NCI-H460 (cell line): ENCODE results near the gene RBBP9. TPM values are rescaled to one million over a fixed set of nuclear protein-coding genes. Genes with fewer than 3 reads are reported as not detected.
"Not testable (repeated sequence)": the region's sequence is repeated elsewhere in the genome, so short reads cannot be mapped to it uniquely, and the experiment has no call there.

ENCODE experiments used
- DNase-seq: peaks from one replicate; pipeline ENCODE4 v3.0.0-alpha.2; 2016; ENCODE audit warnings: low read depth; ENCODE audit errors: extremely low read depth
- polyA plus RNA-seq: library from polyadenylated mRNA; depleted of rRNA; stranded (reverse); fragments of >200 nt; gene quantifications from 2 replicates; pipeline ENCODE4 v1.2.3, GENCODE V29; 2014; cell fraction: nucleus; rRNA removed
- total RNA-seq: library from RNA; depleted of rRNA; stranded (reverse); fragments of >200 nt; shearing (Covaris generic); gene quantifications from 2 replicates; pipeline ENCODE4 v1.2.3, GENCODE V29; 2014; rRNA removed

The RBBP9 gene
- total RNA-seq = 22.8 and 24.7 TPM in 2 replicates
- polyA plus RNA-seq = 22.6 and 23.8 TPM in 2 replicates

DNA sequence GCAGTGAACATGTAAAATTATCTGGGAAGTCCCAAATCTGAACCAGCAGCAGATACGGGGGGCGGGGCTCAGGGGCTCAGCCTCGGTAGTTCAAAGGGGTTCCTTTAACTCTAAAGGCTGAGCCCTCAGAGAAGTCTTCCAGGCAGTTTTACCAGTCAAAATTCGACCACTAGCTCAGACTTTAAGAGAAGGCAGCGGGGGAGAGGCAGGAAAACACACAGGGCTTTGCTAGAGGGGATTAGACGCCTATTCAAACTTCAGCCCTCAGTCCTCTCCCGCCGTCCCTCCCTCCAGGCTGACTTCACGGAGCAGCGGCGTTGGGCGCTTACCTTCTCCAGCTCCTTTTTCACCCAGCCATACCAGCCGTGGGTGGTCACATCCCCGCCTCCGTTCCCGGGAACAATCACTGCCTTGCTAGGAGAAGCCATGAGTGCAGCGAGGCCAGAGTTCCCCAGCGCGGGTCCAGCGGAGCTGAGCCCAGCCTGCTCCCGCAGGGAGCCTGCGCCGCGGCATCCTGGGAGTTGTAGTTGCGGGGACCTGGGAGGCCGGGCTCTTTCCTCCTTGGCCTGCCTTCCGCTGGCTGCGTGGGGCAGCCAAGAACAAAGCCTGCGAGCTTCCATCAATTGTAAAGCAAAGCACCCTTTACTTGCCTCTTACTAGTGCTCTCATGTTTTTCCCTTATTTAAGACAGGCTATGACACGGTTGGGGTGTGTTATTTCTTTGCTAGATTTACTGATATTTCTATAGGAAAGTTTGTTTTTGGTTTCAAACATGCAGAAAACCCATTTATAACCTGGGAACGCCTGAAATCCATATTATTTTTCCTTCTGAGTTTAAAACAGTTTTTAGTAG lies at the start of gene RBBP9:
TSS of gene RBBP9 (minus strand) at position 486 of the 853 bp plus-strand sequence. CDS start at position 428, 58 bp downstream.
- peak; percentile 79 for DNase-seq

DNA sequence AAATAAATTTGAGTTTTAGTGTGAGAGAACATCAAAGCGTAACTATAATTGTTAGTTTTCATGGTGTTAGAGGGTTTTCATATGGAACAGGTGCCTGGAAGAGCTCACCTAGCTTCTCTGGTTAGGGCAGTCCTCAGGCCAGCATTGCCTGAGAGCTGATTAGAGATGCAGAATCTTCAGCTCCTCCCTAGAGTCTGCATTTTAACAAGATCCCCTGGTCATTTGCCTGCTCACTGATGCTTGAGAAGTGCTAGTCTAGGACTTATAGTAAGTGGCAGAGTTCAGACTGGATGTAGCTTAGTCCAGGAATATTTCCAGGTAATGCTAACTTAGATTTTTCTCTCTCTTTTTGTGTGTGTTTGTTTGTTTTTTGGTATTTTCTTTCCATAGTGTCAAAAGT lies 48.5 kb upstream of the RBBP9 start:
- DNase-seq = no peak

DNA sequence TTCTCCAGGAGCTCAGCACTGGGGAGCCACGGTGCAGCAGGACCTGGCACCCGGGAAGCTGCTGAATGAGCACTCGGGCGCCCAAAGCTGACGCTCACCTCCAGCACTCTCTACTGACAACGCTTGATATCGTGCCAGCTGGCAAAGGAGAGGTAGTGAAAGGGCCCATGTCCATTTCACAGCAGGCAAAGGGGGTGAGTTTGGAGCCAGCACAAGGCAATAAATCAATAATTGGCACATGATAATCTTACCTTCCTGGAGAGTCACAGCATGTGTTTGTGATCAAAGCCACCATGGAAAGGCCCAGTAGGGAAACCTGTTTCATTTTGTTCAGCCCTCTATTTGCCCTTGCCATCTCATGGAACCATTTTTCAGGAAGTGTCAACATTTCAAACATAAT lies 46.9 kb upstream of the RBBP9 start:
- no peak for DNase-seq

- no peak for DNase-seq
These were observed 46.2 kb upstream of the RBBP9 start for GRCh38 chr20:18543216-18543615.

- no peak for DNase-seq
These were observed 44.7 kb upstream of the RBBP9 start for GRCh38 chr20:18541741-18542140.

GRCh38 chr20:18537651-18538050 lies 40.6 kb upstream of the RBBP9 start:
- DNase-seq = no peak

GRCh38 chr20:18533978-18534644 lies 37.1 kb upstream of the RBBP9 start:
- no peak for DNase-seq

DNA sequence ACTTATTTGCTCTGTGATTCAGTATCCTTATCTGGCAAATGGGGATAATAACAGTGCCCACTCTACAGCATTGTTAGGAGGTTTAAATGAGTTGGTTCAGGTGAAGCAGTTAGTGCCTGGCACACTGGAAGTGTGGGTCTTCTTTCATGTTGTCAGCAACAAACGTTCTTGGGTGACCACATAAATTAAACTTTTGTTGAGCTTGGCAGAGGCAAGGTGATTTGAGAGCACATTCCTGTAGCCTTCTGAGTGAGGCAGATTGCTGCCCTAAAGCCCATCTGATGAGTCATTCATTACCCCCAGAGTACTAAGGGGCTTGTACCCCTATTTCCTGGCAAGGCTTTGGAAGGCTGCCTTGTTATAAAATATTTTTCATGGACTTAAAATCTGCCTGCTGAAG lies 36.5 kb upstream of the RBBP9 start:
- no peak for DNase-seq

DNA sequence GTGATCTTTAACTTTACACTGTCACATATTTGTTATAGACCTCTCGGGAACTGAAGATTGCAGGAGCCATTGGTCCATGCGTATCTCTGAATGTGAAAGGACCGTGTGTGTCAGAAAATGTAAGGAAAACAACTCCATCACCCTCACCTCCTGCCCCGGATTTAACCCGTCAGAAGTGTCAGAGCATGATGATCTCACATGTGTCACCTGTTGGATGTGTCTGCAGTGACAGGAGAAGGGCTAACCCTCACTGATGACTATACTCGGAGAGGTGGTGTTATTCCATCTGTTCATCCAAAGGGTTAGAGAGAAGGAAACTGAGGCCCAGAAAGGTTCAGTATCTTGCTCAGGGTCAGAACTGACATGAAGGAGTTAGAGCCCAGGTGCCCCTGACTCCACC lies 35.6 kb upstream of the RBBP9 start:
- DNase-seq = no peak

- no peak for DNase-seq
These were observed 32.0 kb upstream of the RBBP9 start for GRCh38 chr20:18529041-18529440.

GRCh38 chr20:18527836-18528235 lies 30.8 kb upstream of the RBBP9 start:
- no peak for DNase-seq

DNA sequence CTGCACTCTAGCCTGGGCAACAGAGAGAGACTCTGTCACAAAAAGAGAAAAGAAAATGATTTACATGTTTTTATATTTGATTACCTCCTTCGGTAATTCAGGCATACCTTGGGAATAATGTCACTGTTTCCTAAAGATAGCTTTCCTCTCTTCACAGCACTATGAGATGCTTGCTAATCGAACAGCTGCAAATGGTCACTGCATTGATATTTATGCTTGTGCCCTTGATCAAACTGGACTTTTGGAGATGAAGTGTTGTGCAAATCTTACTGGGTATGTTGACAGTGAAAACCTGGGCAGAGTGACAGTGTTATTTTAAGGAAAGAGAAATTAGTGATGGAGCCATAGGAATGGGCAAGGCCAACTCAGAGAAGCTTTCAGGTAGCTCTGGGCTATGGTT lies 30.3 kb upstream of the RBBP9 start:
- DNase-seq = no peak

GRCh38 chr20:18526761-18527160 lies 29.7 kb upstream of the RBBP9 start:
- not testable (repeated sequence) for DNase-seq

DNA sequence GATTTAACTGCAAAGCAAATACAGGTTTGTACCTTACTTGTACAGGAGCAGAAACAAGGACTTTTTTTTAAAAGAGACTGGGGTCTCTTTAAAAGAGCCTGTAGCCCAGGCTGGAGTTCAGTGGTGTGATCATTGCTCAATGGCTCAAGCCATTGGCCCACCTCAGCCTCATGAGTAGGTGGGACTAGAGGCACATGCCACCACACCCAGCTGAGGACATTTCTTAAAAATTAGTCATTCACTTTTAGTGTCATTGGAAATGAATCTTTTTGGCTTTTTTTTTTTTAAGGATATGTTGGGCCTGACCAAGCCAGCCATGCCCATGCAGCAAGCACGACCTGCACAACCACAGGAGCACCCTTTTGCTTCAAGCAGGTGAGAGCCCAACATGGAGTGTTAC lies 27.6 kb upstream of the RBBP9 start:
- no peak for DNase-seq

DNA sequence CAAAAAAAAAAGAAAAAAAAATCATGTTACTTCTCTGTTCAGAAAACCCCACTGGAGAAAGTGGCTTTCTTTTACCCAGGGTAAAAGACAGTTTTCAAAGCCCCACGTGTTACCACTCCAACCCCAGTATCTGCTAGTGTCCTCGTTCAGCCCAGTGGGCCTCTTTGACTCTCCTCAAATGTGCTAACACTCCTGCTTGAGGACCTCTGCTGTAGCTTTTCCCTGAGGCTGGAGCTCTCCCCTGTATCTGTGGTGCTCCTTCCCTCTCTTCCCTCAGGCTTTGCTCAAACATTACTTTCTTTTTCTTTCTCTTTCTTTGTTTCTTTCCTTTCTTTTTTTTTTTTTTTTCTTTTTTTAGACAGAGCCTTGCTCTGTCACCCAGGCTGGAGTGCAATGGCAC lies 26.0 kb upstream of the RBBP9 start:
- no peak for DNase-seq

GRCh38 chr20:18522066-18522465 lies 25.0 kb upstream of the RBBP9 start:
- DNase-seq = not testable (repeated sequence)

- no peak for DNase-seq
These were observed 18.9 kb upstream of the RBBP9 start for GRCh38 chr20:18515973-18516372.

DNA sequence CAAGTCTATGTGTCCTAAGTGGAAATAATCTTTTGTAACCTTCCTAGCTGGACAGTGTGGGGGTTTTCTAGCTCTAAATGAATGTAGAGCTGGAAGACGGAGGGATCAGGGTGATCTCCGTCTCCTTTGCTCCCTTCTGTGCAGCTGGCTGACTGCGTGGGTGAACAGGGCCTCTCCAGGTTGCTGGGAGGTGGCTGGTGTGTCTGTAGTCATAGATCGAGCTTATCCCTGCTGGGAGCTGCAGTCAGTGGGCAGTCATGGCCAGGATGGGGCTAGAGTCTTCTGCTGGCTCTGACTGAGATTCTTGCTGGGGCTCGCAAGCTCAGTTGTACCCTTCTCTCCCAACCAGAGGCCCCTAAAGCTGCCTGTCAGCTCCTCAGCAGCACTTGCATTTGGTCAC lies 17.1 kb upstream of the RBBP9 start:
- no peak for DNase-seq

DNA sequence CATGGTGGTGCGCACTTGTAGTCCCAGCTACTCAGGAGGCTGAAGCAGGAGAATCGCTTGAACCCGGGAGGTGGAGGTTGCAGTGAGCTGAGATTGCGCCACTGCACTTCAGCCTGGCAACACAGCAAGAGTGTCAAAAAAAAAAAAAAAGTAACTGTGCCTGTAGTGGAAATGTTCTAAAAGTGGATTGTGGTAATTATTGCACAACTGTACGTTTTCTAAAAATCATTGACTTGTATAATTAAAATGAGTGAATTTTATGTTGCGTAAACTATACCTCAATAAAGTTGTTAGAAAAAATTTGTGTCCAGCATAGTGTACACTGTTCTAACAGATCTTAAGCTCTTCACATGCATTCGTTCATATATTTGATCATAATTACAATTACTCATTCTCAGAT lies 16.2 kb upstream of the RBBP9 start:
- no peak for DNase-seq

- DNase-seq = no peak
These were observed 14.5 kb upstream of the RBBP9 start for GRCh38 chr20:18511571-18511970.

- peak; percentile 97 for DNase-seq
These were observed 10.5 kb upstream of the RBBP9 start, which contains the start of gene SEC23B for GRCh38 chr20:18507218-18508191. SEC23B (plus strand) TSS chr20:18507940; CDS start chr20:18510836, 2,896 bp downstream.
